PC-3 (cell line): ENCODE measurements around the gene RPL10A.

Source experiments
- CTCF ChIP-seq: fragments of 300-600 bp; sonication (generic); conservative IDR thresholded peaks from 2 replicates; pipeline ENCODE4 v1.5.1; 2017; ENCODE audit warnings: antibody characterized with exemption, low read depth, mild to moderate bottlenecking, low read length
- EZH2 ChIP-seq: fragments of 300-600 bp; sonication (generic); IDR thresholded peaks from one replicate; pipeline ENCODE4 v1.6.1; 2017; ENCODE audit warnings: antibody characterized with exemption, mild to moderate bottlenecking, low read length; ENCODE audit not compliant: unreplicated experiment

GRCh38 chr6:35451354-35452182 is 16.6 kb upstream of the RPL10A start:
- no peak for TF ChIP-seq CTCF
- TF ChIP-seq EZH2: no peak
